Neuron (in vitro differentiated cells): ENCODE measurements around the gene DAAM2.

ENCODE experiments used
- H2AFZ ChIP-seq: one replicate; pipeline ENCODE4 v1.6.1; 2013; ENCODE audit warnings: low read depth, mild to moderate bottlenecking, inconsistent platforms, low read length, moderate library complexity
- H3K27me3 ChIP-seq: one replicate; pipeline ENCODE4 v1.6.1; 2013; ENCODE audit warnings: low read length; ENCODE audit not compliant: insufficient read depth
- H3K36me3 ChIP-seq: one replicate; pipeline ENCODE4 v1.6.1; 2013; ENCODE audit warnings: low read length; ENCODE audit not compliant: insufficient read depth
- H3K4me1 ChIP-seq: one replicate; pipeline ENCODE4 v1.6.1; 2013; ENCODE audit warnings: low read length; ENCODE audit not compliant: insufficient read depth
- H3K4me3 ChIP-seq: 2 replicates; pipeline ENCODE4 v1.5.1; 2013; ENCODE audit warnings: mild to moderate bottlenecking, low read length, moderate library complexity
- H3K9me3 ChIP-seq: one replicate; pipeline ENCODE4 v1.6.1; 2013; ENCODE audit warnings: low read length

Gene DAAM2

DNA sequence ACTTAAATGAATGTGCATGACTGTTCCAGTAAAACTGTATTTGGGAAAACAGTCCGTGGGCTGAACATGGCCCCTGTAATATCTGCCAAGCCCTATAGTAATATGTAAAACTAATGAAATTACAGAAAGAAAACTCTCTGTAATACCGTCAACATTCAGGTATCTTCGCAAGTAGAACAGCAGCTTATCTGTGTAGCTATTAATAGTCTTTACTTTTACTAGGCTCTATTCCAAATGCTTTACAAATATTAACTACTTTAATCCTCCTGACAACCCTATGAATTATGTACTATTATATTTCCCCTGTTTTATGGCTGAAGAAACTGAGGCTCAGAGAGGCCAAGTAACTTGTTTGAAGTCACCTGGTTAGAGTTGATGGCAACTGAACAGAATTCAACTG is 57.1 kb downstream of the DAAM2 start:
- Histone ChIP-seq H3K36me3 (no peaks in the 10 kb centered on the region), H2AFZ (no peak overlapping the region), H3K4me1 (no peaks in the 10 kb centered on the region), H3K27me3 (no peaks in the 10 kb centered on the region), H3K4me3 (no peak overlapping the region), H3K9me3 (no peaks in the 10 kb centered on the region)

DNA sequence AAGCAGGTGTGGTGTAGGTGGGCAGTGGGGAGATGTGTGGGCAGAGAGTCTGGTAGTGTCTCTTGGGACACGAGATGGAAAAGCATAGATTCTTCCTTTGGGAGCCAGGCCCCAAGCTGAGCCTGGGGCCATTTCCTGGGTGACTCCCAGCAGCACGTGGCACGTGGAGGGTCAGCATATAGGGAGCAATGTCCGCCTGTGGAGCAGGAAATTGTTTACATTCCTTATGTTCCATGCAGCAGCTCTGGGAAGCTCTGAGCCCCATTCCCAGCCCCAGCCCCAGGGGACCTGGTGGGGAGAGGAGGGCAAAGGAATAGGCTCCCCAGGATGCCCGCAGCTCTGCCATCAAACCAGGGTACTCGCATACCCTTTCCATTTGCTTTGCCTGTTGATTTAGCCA is 57.6 kb downstream of the DAAM2 start:
- Histone ChIP-seq H3K27me3 (no peaks in the 10 kb centered on the region), H2AFZ (no peak overlapping the region), H3K4me1 (no peaks in the 10 kb centered on the region), H3K36me3 (no peaks in the 10 kb centered on the region), H3K4me3 (no peak overlapping the region), H3K9me3 (no peaks in the 10 kb centered on the region)

GRCh38 chr6:39850736-39851297 is 58.6 kb downstream of the DAAM2 start:
- Histone ChIP-seq H3K4me1 (no peaks in the 10 kb centered on the region), H3K27me3 (no peaks in the 10 kb centered on the region), H3K9me3 (no peaks in the 10 kb centered on the region), H2AFZ (no peak overlapping the region), H3K36me3 (no peaks in the 10 kb centered on the region), H3K4me3 (no peak overlapping the region)

GRCh38 chr6:39851331-39851730 is 59.2 kb downstream of the DAAM2 start:
- Histone ChIP-seq H3K9me3 (no peaks in the 10 kb centered on the region), H2AFZ (no peak overlapping the region), H3K36me3 (no peaks in the 10 kb centered on the region), H3K4me3 (no peak overlapping the region), H3K4me1 (no peaks in the 10 kb centered on the region), H3K27me3 (no peaks in the 10 kb centered on the region)

DNA sequence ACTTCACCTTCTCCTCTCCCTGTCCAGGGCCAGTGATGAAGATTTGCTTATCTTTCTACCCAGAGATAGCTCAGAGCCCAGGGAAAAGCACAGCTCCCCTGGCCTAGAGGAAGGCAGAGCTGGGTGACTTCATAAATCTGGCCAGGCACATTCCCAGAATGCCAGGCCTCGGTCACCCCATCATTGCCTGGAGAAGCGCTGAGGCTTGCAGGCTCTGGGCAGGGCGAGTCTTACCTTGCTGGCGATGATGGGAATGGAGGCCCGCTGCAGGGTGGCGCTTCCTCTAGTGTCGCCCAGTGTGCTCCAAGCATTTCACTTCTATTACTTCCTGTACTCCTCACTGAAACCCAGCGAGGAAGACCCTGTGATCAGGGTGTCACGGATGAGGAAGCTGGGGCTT is 60.1 kb downstream of the DAAM2 start:
- Histone ChIP-seq H3K4me3 (no peak overlapping the region), H2AFZ (no peak overlapping the region), H3K36me3 (no peaks in the 10 kb centered on the region), H3K9me3 (no peaks in the 10 kb centered on the region), H3K27me3 (no peaks in the 10 kb centered on the region), H3K4me1 (no peaks in the 10 kb centered on the region)

GRCh38 chr6:39853604-39854003 is 61.4 kb downstream of the DAAM2 start:
- Histone ChIP-seq H3K36me3 (no peaks in the 10 kb centered on the region), H3K27me3 (no peaks in the 10 kb centered on the region), H3K4me1 (no peaks in the 10 kb centered on the region), H2AFZ (no peak overlapping the region), H3K9me3 (no peaks in the 10 kb centered on the region), H3K4me3 (no peak overlapping the region)

DNA sequence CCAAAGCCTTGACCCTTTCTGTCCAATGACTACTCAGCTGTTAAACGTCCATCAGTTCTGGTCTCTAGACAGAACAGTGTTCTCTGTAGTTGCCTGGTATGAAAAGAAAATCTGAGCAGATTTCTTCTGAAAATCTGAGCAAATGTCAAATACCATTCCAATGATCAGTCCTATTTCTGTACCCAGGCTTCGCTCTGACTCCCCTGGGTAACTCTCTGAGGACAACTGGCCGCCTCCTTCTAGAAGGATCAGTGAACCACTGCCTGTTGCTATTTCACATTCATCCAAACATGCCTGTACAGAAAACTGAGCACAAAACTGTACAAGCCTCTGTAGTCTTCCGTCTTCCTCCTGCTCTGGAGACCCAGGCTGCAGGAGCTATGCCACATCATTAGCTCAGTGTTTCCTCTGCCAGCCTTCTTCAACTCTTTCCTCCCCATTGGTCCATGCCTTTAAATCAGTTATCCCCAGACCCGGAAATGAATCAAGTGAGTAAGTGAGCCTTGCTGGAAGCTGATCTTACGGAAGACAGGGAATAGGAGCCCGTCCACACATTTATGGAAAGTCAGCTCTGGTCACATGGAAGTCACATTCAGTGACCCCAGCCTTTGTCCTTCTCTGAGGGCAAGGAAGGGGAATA is 63.3 kb downstream of the DAAM2 start:
- H2AFZ ChIP-seq, result no peak overlapping the region
- H3K9me3 ChIP-seq, result no peaks in the 10 kb centered on the region
- no peaks in the 10 kb centered on the region for H3K36me3 ChIP-seq
- H3K4me1 ChIP-seq, result no peaks in the 10 kb centered on the region
- H3K4me3 ChIP-seq, result no peak overlapping the region
- peaks cover 7% of the 10 kb centered on the region for H3K27me3 ChIP-seq

- no peak overlapping the region for H2AFZ ChIP-seq
- H3K4me3 ChIP-seq, result no peak overlapping the region
- H3K27me3 ChIP-seq, result peaks cover 8% of the 10 kb centered on the region
- no peaks in the 10 kb centered on the region for H3K9me3 ChIP-seq
- H3K36me3 ChIP-seq, result no peaks in the 10 kb centered on the region
- no peaks in the 10 kb centered on the region for H3K4me1 ChIP-seq
Measured at GRCh38 chr6:39859025-39859424, 66.8 kb downstream of the DAAM2 start.

GRCh38 chr6:39861663-39862062 is 69.5 kb downstream of the DAAM2 start:
- Histone ChIP-seq H3K36me3 (no peaks in the 10 kb centered on the region), H2AFZ (no peak overlapping the region), H3K4me3 (no peak overlapping the region), H3K4me1 (no peaks in the 10 kb centered on the region), H3K27me3 (peaks cover 8% of the 10 kb centered on the region), H3K9me3 (no peaks in the 10 kb centered on the region)

GRCh38 chr6:39865011-39865888 is 73.1 kb downstream of the DAAM2 start:
- Histone ChIP-seq H2AFZ (no peak overlapping the region), H3K4me1 (no peaks in the 10 kb centered on the region), H3K9me3 (no peaks in the 10 kb centered on the region), H3K27me3 (peaks cover 3% of the 10 kb centered on the region), H3K4me3 (no peak overlapping the region), H3K36me3 (no peaks in the 10 kb centered on the region)

DNA sequence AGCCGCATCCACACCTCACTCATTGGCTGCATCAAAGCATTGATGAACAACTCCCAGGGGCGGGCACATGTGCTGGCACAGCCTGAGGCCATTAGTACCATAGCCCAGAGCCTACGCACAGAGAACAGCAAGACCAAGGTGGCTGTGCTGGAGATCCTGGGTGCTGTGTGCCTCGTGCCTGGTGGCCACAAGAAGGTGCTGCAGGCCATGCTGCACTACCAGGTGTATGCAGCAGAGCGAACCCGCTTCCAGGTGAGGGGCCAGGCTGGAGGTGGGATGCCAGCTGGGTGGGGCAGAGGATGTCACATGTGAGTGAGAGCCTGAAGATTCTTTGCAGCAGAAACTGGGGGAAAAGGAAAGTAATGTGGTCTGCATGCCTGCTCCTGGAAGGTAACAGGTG is 75.4 kb downstream of the DAAM2 start:
- Histone ChIP-seq H2AFZ (no peak overlapping the region), H3K27me3 (no peaks in the 10 kb centered on the region), H3K4me3 (no peak overlapping the region), H3K9me3 (no peaks in the 10 kb centered on the region), H3K4me1 (no peaks in the 10 kb centered on the region), H3K36me3 (no peaks in the 10 kb centered on the region)

- Histone ChIP-seq H2AFZ (no peak overlapping the region), H3K36me3 (no peaks in the 10 kb centered on the region), H3K27me3 (no peaks in the 10 kb centered on the region), H3K9me3 (no peaks in the 10 kb centered on the region), H3K4me1 (no peaks in the 10 kb centered on the region), H3K4me3 (no peak overlapping the region)
Measured at GRCh38 chr6:39870950-39871349, 78.8 kb downstream of the DAAM2 start.

- Histone ChIP-seq H3K36me3 (no peaks in the 10 kb centered on the region), H2AFZ (no peak overlapping the region), H3K27me3 (no peaks in the 10 kb centered on the region), H3K4me1 (no peaks in the 10 kb centered on the region), H3K9me3 (no peaks in the 10 kb centered on the region), H3K4me3 (no peak overlapping the region)
Measured at GRCh38 chr6:39873439-39873838, 81.3 kb downstream of the DAAM2 start.
